ENCODE results near the gene UBE3D.

UBE3D gene

GRCh38 chr6:83065511-83066192, at the start of gene UBE3D:
UBE3D (minus strand) TSS chr6:83065841; CDS start chr6:83065718, 123 bp downstream.
- DNase-seq: peak; percentile 18 to 94 (median 78)

GRCh38 chr6:83114164-83114563, 48.5 kb upstream of the UBE3D start:
- no peak for DNase-seq

- no peak for DNase-seq
Observed at GRCh38 chr6:83113258-83113657, 47.6 kb upstream of the UBE3D start.

- DNase-seq: no peak
Observed at GRCh38 chr6:83108378-83108777, 42.7 kb upstream of the UBE3D start.

GRCh38 chr6:83098589-83098988, 32.9 kb upstream of the UBE3D start:
- no peak for DNase-seq

GRCh38 chr6:83097675-83098074, 32.0 kb upstream of the UBE3D start:
- DNase-seq: no peak

GRCh38 chr6:83097204-83097603, 31.6 kb upstream of the UBE3D start:
- DNase-seq: no peak

- no peak for DNase-seq
Observed at GRCh38 chr6:83096791-83097190, 31.1 kb upstream of the UBE3D start.

GRCh38 chr6:83092756-83093399, 27.2 kb upstream of the UBE3D start:
- no peak for DNase-seq

- no peak for DNase-seq
Observed at GRCh38 chr6:83086751-83087150, 21.1 kb upstream of the UBE3D start.

GRCh38 chr6:83083476-83083875, 17.8 kb upstream of the UBE3D start:
- no peak for DNase-seq

- peak in 1 of 56 donors; percentile 2 for DNase-seq
Observed at GRCh38 chr6:83073615-83074014, 8.0 kb upstream of the UBE3D start.

- no peak for DNase-seq
Observed at GRCh38 chr6:83072726-83073125, 7.1 kb upstream of the UBE3D start.

- DNase-seq: no peak
Observed at GRCh38 chr6:83071707-83072106, 6.1 kb upstream of the UBE3D start.

GRCh38 chr6:83071023-83071422, 5.4 kb upstream of the UBE3D start:
- DNase-seq: no peak

GRCh38 chr6:83069633-83070032, 4.0 kb upstream of the UBE3D start:
- DNase-seq: no peak

GRCh38 chr6:83068616-83069015, 3.0 kb upstream of the UBE3D start:
- no peak for DNase-seq

GRCh38 chr6:83067448-83068439, 2.1 kb upstream of the UBE3D start, which contains the start of gene DOP1A:
DOP1A (plus strand) TSS chr6:83067671; CDS start chr6:83096978, 29,307 bp downstream.
- DNase-seq: peak; percentile 62 to 96 (median 88)

- no peak for DNase-seq
Observed at GRCh38 chr6:83062225-83062624, 3.4 kb downstream of the UBE3D start.

- DNase-seq: no peak
Observed at GRCh38 chr6:83061190-83061589, 4.5 kb downstream of the UBE3D start.

- DNase-seq: peak in 32 of 56 donors; percentile 1 to 62 (median 13)
Observed at GRCh38 chr6:83057705-83058321, 7.8 kb downstream of the UBE3D start.

Data from amygdala (tissue), 56 donors.